Measurements from ENCODE around the gene CAMK2A.

- no peak for TF ChIP-seq POLR2A (IDR thresholded peaks at IDR 0.05; ENCODE audit: low read depth, low read length)
- TF ChIP-seq POLR2AphosphoS5 (IDR thresholded peaks at IDR 0.05; ENCODE audit: low read depth, low read length), result no peak
Observed at GRCh38 chr5:150329038-150329437, 39.5 kb upstream of the CAMK2A start.

Data from GM12892 (cell line).